ENCODE results near the gene GNA12. TPM values are rescaled to one million over a fixed set of nuclear protein-coding genes. Genes with fewer than 3 reads are reported as not detected.

The GNA12 gene
- total and polyA plus RNA-seq, 9 of the 15 experiments (the other 6 are each of a cell fraction or from before 2014, with no cell fraction given): 0.65 to 32.7 (median 9.6) TPM

- TF ChIP-seq THRA (IDR thresholded peaks at IDR 0.05): no peak
- no peak for TF ChIP-seq ZNF79 (CRISPR knock-in tag; IDR thresholded peaks at IDR 0.05; ENCODE audit: low read depth)
- no peak for TF ChIP-seq ZNF232 (CRISPR knock-in tag; IDR thresholded peaks at IDR 0.05)
- ChIA-PET CTCF (ENCODE audit: low intra/inter-chr PET ratio) (no interaction called here), POLR2A (interaction anchor here (0.6 kb wide), 1 partner anchor 46 kb away, joined by 3 read pairs; no protein-coding TSS in a partner anchor)
- Histone ChIP-seq H3K4me1 (replicated peaks in 1 of 2; ENCODE audit: control insufficient read depth in 2 of 2, insufficient read depth in 2 of 2, low read length in 2 of 2) (peaks cover 5 to 11% of the 10 kb centered on the region in 2 experiments; a peak in 4 of 5 replicates), H3K36me3 (ENCODE audit: control insufficient read depth, insufficient read depth, low read length) (peaks cover 15% of the 10 kb centered on the region; the same call in 2 of the 3 replicates), H3K79me2 (ENCODE audit: control insufficient read depth, insufficient read depth, low read length) (peaks cover 13% of the 10 kb centered on the region; the same call in 2 of the 3 replicates), H4K20me1 (replicated peaks; ENCODE audit: control insufficient read depth, insufficient read depth, low read length) (peaks cover 23% of the 10 kb centered on the region; the same call in 1 of the 2 replicates), H3K9ac (ENCODE audit: insufficient read depth in 1 of 2, low read depth in 2 of 2, low read length in 2 of 2) (no peak overlapping the region), H3K9me3 (replicated peaks; ENCODE audit: control insufficient read depth, insufficient read depth, low read depth, low read length) (no peaks in the 10 kb centered on the region), H3K4me2 (ENCODE audit: insufficient read depth, low read length) (no peak overlapping the region), H3K4me3 (no peak overlapping the region), H2AFZ (ENCODE audit: low read depth, low read length) (no peak overlapping the region), H3K27me3 (ENCODE audit: control insufficient read depth in 2 of 2, insufficient read depth in 2 of 2, low read length in 2 of 2) (no peaks in the 10 kb centered on the region), H3K9me1 (ENCODE audit: control insufficient read depth, insufficient read depth, low read length) (peaks cover 4% of the 10 kb centered on the region), H3K27ac (ENCODE audit: extremely low read depth, low read depth, low read length) (no peak overlapping the region)
- DNase-seq (ENCODE audit: extremely low read depth in 1 of 4, low spot score in 3 of 4) (no peak), FAIRE-seq (no peak), ATAC-seq (no peak)
- intact Hi-C loops (cut with micrococcal nuclease) (no loop called here), in situ Hi-C loops (cut with MboI) (no loop called here)
- BruUV-seq (replicated peaks): no TSS peak
- WGBS (ENCODE audit: insufficient coverage, low coverage, missing lambda C conversion rate): 89% methylated on average over 17 of the region's 17 CpGs
These were observed 9.2 kb downstream of the GNA12 start for GRCh38 chr7:2834748-2835441.

Measured in K562 (cell line).